ENCODE results near the gene SETDB1. TPM values are rescaled to one million over a fixed set of nuclear protein-coding genes. Genes with fewer than 3 reads are reported as not detected.

SETDB1 gene
- total and polyA plus RNA-seq, 2 of the 13 experiments (the other 11 are each of a cell fraction or from before 2014, with no cell fraction given), result 33.1 to 34.6 TPM

DNA sequence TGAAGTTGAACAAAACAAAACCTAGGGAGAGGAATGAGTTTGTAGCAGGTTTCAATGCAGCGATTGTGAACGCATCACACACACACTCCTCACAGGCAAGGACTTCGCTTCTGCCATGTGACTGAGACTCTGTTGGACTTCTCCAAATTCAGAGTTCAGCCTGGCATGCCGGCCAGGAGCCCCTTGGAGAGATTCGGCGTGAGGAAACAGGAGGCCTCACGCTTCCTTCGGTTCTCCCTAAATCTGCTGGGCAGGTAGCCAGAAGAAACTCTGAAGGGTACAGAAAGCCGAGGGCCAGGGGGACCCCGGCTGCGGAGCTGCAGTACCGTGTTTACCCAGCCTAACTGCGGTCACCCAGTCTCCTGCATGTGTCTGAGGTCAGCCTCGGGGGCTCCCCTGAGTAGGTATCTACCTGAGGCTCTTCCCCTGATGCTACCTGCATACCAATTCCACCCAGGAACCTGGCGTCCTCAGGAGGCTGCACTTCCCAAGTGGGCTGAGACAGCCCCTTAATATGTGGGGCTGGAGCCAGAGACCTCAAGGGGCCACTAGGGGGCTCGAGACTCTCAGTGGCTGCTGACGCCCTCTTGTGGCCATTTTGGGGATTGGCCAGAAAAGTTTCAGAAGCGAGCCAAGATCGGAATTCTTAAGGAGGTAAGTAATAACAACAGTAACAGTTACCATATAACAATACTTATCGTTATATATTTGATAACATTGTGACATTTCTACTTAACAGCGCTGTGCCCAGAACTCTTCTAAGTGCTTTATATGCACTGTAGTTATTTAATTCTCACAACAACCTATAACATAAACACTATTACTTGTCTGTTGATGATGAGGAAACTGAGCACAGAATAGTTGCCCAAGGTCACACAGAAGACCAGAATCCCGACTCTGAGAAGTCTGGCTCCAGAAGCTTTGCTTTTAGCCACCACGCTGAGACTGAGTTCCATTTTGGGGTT lies 53.2 kb downstream of the SETDB1 start (continued):
- no peak for TF ChIP-seq MEF2D (CRISPR knock-in tag; IDR thresholded peaks at IDR 0.05)
- TF ChIP-seq, protein P1, sequence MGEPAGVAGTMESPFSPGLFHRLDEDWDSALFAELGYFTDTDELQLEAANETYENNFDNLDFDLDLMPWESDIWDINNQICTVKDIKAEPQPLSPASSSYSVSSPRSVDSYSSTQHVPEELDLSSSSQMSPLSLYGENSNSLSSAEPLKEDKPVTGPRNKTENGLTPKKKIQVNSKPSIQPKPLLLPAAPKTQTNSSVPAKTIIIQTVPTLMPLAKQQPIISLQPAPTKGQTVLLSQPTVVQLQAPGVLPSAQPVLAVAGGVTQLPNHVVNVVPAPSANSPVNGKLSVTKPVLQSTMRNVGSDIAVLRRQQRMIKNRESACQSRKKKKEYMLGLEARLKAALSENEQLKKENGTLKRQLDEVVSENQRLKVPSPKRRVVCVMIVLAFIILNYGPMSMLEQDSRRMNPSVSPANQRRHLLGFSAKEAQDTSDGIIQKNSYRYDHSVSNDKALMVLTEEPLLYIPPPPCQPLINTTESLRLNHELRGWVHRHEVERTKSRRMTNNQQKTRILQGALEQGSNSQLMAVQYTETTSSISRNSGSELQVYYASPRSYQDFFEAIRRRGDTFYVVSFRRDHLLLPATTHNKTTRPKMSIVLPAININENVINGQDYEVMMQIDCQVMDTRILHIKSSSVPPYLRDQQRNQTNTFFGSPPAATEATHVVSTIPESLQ (CRISPR knock-in tag; conservative IDR thresholded peaks at IDR 0.05), result no peak
- no peak for TF ChIP-seq ZNF331 (CRISPR knock-in tag; IDR thresholded peaks at IDR 0.05)
- TF ChIP-seq KDM2A (CRISPR knock-in tag; IDR thresholded peaks at IDR 0.05; ENCODE audit: borderline replicate concordance, low read depth), result peak; percentile 80
- no peak for TF ChIP-seq IRX3 (CRISPR knock-in tag; IDR thresholded peaks at IDR 0.05; ENCODE audit: borderline replicate concordance, low read depth)
- TF ChIP-seq XRCC5 (optimal IDR thresholded peaks at IDR 0.05; ENCODE audit: low read length), result peak; percentile 97
- TF ChIP-seq HDAC6 (IDR thresholded peaks at IDR 0.05; ENCODE audit: low read depth, low read length), result no peak
- TF ChIP-seq ZC3H4 (CRISPR knock-in tag; IDR thresholded peaks at IDR 0.05; ENCODE audit: borderline replicate concordance), result no peak
- TF ChIP-seq, protein P2, sequence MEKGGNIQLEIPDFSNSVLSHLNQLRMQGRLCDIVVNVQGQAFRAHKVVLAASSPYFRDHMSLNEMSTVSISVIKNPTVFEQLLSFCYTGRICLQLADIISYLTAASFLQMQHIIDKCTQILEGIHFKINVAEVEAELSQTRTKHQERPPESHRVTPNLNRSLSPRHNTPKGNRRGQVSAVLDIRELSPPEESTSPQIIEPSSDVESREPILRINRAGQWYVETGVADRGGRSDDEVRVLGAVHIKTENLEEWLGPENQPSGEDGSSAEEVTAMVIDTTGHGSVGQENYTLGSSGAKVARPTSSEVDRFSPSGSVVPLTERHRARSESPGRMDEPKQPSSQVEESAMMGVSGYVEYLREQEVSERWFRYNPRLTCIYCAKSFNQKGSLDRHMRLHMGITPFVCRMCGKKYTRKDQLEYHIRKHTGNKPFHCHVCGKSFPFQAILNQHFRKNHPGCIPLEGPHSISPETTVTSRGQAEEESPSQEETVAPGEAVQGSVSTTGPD (CRISPR knock-in tag; IDR thresholded peaks at IDR 0.05), result no peak
- no peak for TF ChIP-seq ADNP (CRISPR knock-in tag; IDR thresholded peaks at IDR 0.05)
- TF ChIP-seq, protein P3, sequence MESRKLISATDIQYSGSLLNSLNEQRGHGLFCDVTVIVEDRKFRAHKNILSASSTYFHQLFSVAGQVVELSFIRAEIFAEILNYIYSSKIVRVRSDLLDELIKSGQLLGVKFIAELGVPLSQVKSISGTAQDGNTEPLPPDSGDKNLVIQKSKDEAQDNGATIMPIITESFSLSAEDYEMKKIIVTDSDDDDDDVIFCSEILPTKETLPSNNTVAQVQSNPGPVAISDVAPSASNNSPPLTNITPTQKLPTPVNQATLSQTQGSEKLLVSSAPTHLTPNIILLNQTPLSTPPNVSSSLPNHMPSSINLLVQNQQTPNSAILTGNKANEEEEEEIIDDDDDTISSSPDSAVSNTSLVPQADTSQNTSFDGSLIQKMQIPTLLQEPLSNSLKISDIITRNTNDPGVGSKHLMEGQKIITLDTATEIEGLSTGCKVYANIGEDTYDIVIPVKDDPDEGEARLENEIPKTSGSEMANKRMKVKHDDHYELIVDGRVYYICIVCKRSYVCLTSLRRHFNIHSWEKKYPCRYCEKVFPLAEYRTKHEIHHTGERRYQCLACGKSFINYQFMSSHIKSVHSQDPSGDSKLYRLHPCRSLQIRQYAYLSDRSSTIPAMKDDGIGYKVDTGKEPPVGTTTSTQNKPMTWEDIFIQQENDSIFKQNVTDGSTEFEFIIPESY (CRISPR knock-in tag; IDR thresholded peaks at IDR 0.05), result peak; percentile 61
- TF ChIP-seq, protein P4, sequence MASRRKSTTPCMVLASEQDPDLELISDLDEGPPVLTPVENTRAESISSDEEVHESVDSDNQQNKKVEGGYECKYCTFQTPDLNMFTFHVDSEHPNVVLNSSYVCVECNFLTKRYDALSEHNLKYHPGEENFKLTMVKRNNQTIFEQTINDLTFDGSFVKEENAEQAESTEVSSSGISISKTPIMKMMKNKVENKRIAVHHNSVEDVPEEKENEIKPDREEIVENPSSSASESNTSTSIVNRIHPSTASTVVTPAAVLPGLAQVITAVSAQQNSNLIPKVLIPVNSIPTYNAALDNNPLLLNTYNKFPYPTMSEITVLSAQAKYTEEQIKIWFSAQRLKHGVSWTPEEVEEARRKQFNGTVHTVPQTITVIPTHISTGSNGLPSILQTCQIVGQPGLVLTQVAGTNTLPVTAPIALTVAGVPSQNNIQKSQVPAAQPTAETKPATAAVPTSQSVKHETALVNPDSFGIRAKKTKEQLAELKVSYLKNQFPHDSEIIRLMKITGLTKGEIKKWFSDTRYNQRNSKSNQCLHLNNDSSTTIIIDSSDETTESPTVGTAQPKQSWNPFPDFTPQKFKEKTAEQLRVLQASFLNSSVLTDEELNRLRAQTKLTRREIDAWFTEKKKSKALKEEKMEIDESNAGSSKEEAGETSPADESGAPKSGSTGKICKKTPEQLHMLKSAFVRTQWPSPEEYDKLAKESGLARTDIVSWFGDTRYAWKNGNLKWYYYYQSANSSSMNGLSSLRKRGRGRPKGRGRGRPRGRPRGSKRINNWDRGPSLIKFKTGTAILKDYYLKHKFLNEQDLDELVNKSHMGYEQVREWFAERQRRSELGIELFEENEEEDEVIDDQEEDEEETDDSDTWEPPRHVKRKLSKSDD (CRISPR knock-in tag; IDR thresholded peaks at IDR 0.05; ENCODE audit: low read depth), result no peak
- no peak for TF ChIP-seq NR1H2 (CRISPR knock-in tag; IDR thresholded peaks at IDR 0.05; ENCODE audit: borderline replicate concordance, low read depth)
- no peak for TF ChIP-seq ZNF235 (CRISPR knock-in tag; IDR thresholded peaks at IDR 0.05; ENCODE audit: borderline replicate concordance)
- TF ChIP-seq RXRB (CRISPR knock-in tag; IDR thresholded peaks at IDR 0.05; ENCODE audit: borderline replicate concordance), result peak; percentile 66
- TF ChIP-seq KMT2A (CRISPR knock-in tag; IDR thresholded peaks at IDR 0.05), result peak; percentile 36; the same call in 1 of the 2 replicates
- peak in 1 of 2 experiments; percentile 73; a peak in 1 of 4 replicates for TF ChIP-seq KLF16 (CRISPR knock-in tag; IDR thresholded peaks at IDR 0.05)
- TF ChIP-seq ZNF530 (CRISPR knock-in tag; IDR thresholded peaks at IDR 0.05; ENCODE audit: low read depth), result no peak
- TF ChIP-seq HNF4A (CRISPR knock-in tag; IDR thresholded peaks at IDR 0.05), result peak; percentile 37; the same call in 1 of the 2 replicates
- no peak for TF ChIP-seq ZFP36L2 (CRISPR knock-in tag; IDR thresholded peaks at IDR 0.05)
